ENCODE measurements around the gene PDCD1LG2. TPM values are rescaled to one million over a fixed set of nuclear protein-coding genes. Genes with fewer than 3 reads are reported as not detected.

Gene PDCD1LG2
- total RNA-seq, 1 donor from 2014 or later: not detected

- Mint-ChIP-seq H3K36me3 (ENCODE audit: low read depth, unreplicated experiment) (no peaks in the 10 kb centered on the region), H3K9me3 (ENCODE audit: unreplicated experiment) (no peaks in the 10 kb centered on the region), H3K4me1 (ENCODE audit: unreplicated experiment) (peaks cover 16% of the 10 kb centered on the region), H3K27me3 (ENCODE audit: unreplicated experiment) (peaks cover 2% of the 10 kb centered on the region), H3K27ac (ENCODE audit: unreplicated experiment) (no peak overlapping the region), H3K4me3 (ENCODE audit: unreplicated experiment) (no peak overlapping the region)
- TF ChIP-seq CTCF (IDR thresholded peaks at IDR 0.05; ENCODE audit: unreplicated experiment): no peak
- DNase-seq (ENCODE audit: low spot score): no peak
These were observed 55.8 kb downstream of the PDCD1LG2 start for GRCh38 chr9:5566054-5566618.

GRCh38 chr9:5568868-5569267 lies 58.5 kb downstream of the PDCD1LG2 start:
- TF ChIP-seq CTCF (IDR thresholded peaks at IDR 0.05; ENCODE audit: unreplicated experiment): no peak
- Mint-ChIP-seq H3K36me3 (ENCODE audit: low read depth, unreplicated experiment) (no peaks in the 10 kb centered on the region), H3K27ac (ENCODE audit: unreplicated experiment) (peak overlapping the region; percentile 44), H3K9me3 (ENCODE audit: unreplicated experiment) (no peaks in the 10 kb centered on the region), H3K27me3 (ENCODE audit: unreplicated experiment) (peaks cover 2% of the 10 kb centered on the region), H3K4me3 (ENCODE audit: unreplicated experiment) (no peak overlapping the region), H3K4me1 (ENCODE audit: unreplicated experiment) (peaks cover 16% of the 10 kb centered on the region)
- DNase-seq (ENCODE audit: low spot score): no peak

GRCh38 chr9:5569409-5569808 lies 59.1 kb downstream of the PDCD1LG2 start:
- no peak overlapping the region for H3K27ac Mint-ChIP-seq (ENCODE audit: unreplicated experiment)
- H3K9me3 Mint-ChIP-seq (ENCODE audit: unreplicated experiment): no peaks in the 10 kb centered on the region
- H3K27me3 Mint-ChIP-seq (ENCODE audit: unreplicated experiment): peaks cover 2% of the 10 kb centered on the region

GRCh38 chr9:5569891-5570290 lies 59.6 kb downstream of the PDCD1LG2 start:
- TF ChIP-seq CTCF (IDR thresholded peaks at IDR 0.05; ENCODE audit: unreplicated experiment): no peak
- no peaks in the 10 kb centered on the region for H3K36me3 Mint-ChIP-seq (ENCODE audit: low read depth, unreplicated experiment)
- peaks cover 2% of the 10 kb centered on the region for H3K27me3 Mint-ChIP-seq (ENCODE audit: unreplicated experiment)
- H3K9me3 Mint-ChIP-seq (ENCODE audit: unreplicated experiment): no peaks in the 10 kb centered on the region
- DNase-seq (ENCODE audit: low spot score): no peak
- H3K4me3 Mint-ChIP-seq (ENCODE audit: unreplicated experiment): no peak overlapping the region
- H3K4me1 Mint-ChIP-seq (ENCODE audit: unreplicated experiment): peaks cover 16% of the 10 kb centered on the region
- H3K27ac Mint-ChIP-seq (ENCODE audit: unreplicated experiment): no peak overlapping the region

More at GRCh38 chr9:5569409-5569808, 59.1 kb downstream of the PDCD1LG2 start:
- no peak for DNase-seq (ENCODE audit: low spot score)
- no peak overlapping the region for H3K4me3 Mint-ChIP-seq (ENCODE audit: unreplicated experiment)
- no peaks in the 10 kb centered on the region for H3K36me3 Mint-ChIP-seq (ENCODE audit: low read depth, unreplicated experiment)
- peaks cover 16% of the 10 kb centered on the region for H3K4me1 Mint-ChIP-seq (ENCODE audit: unreplicated experiment)
- TF ChIP-seq CTCF (IDR thresholded peaks at IDR 0.05; ENCODE audit: unreplicated experiment): no peak

GRCh38 chr9:5571629-5572232 lies 61.4 kb downstream of the PDCD1LG2 start:
- no peak for TF ChIP-seq CTCF (IDR thresholded peaks at IDR 0.05; ENCODE audit: unreplicated experiment)
- Mint-ChIP-seq H3K27ac (ENCODE audit: unreplicated experiment) (no peak overlapping the region), H3K36me3 (ENCODE audit: low read depth, unreplicated experiment) (no peaks in the 10 kb centered on the region), H3K4me3 (ENCODE audit: unreplicated experiment) (no peak overlapping the region), H3K27me3 (ENCODE audit: unreplicated experiment) (peaks cover 4% of the 10 kb centered on the region), H3K9me3 (ENCODE audit: unreplicated experiment) (no peaks in the 10 kb centered on the region), H3K4me1 (ENCODE audit: unreplicated experiment) (peaks cover 16% of the 10 kb centered on the region)
- DNase-seq (ENCODE audit: low spot score): no peak
